Endothelial cell of umbilical vein (primary cell): Measurements from ENCODE around the gene NFIA.

Experiments
- CTCF ChIP-seq, 2 donors: IDR thresholded peaks; 1 replicate in 1 of 2; 2 replicates in 1 of 2; pipeline ENCODE4 v1.5.1; 2011; ENCODE audit warnings: low read length in 2 of 2, mild to moderate bottlenecking in 2 of 2, moderate library complexity in 2 of 2, control low read depth in 1 of 2, inconsistent platforms in 1 of 2, low read depth in 1 of 2; ENCODE audit not compliant: insufficient read depth in 1 of 2; ENCODE audit errors: extremely low read depth in 1 of 2
- EZH2 ChIP-seq: IDR thresholded peaks from 2 replicates; pipeline ENCODE4 v1.6.1; 2012; ENCODE audit warnings: borderline replicate concordance, low read depth, mild to moderate bottlenecking, moderate library complexity, low read length, inconsistent platforms; ENCODE audit not compliant: severe bottlenecking
- FOS ChIP-seq: IDR thresholded peaks from 2 replicates; pipeline ENCODE4 v1.6.1; 2011; ENCODE audit warnings: mild to moderate bottlenecking, low read length, moderate library complexity, borderline replicate concordance; ENCODE audit not compliant: insufficient read depth
- GATA2 ChIP-seq: IDR thresholded peaks from 2 replicates; pipeline ENCODE4 v1.7.0; 2011; ENCODE audit warnings: low read depth, mild to moderate bottlenecking, moderate library complexity, mixed read lengths, low read length; ENCODE audit not compliant: insufficient read length, insufficient read depth
- MAX ChIP-seq: IDR thresholded peaks from 2 replicates; pipeline ENCODE4 v1.6.1; 2011; ENCODE audit not compliant: insufficient read depth, insufficient read length
- POLR2A ChIP-seq: IDR thresholded peaks from 2 replicates; pipeline ENCODE4 v1.6.1; 2012; ENCODE audit warnings: low read depth, mild to moderate bottlenecking, control low read depth, low read length
- POLR2AphosphoS5 ChIP-seq: IDR thresholded peaks from 2 replicates; pipeline ENCODE4 v1.6.1; 2012; ENCODE audit warnings: low read depth, mild to moderate bottlenecking, control low read depth, low read length, moderate library complexity; ENCODE audit not compliant: insufficient read depth

GRCh38 chr1:61352845-61353435, 270.6 kb downstream of the NFIA start:
- TF ChIP-seq CTCF (IDR thresholded peaks at IDR 0.05; ENCODE audit: extremely low read depth in 1 of 2, insufficient read depth in 1 of 2, low read depth in 1 of 2, low read length in 2 of 2) (no peak), POLR2A (no peak), MAX (no peak), EZH2 (no peak), POLR2AphosphoS5 (no peak), FOS (peak; percentile 48), GATA2 (no peak)
